HG03025 (cell line): ENCODE measurements around the gene SIT1.
A peak's percentile ranks its signal among the peaks of the same experiment; 100 is the strongest.
"Not testable (repeated sequence)": the region's sequence is repeated elsewhere in the genome, so short reads cannot be mapped to it uniquely, and the experiment has no call there.

Experiments
- ATAC-seq: cut with Tn5 transposase; IDR thresholded peaks from one replicate; pipeline ENCODE4 v1.9.1; 2021; ENCODE audit warnings: mild to moderate bottlenecking, moderate library complexity; ENCODE audit not compliant: unreplicated experiment, low FRiP score

The SIT1 gene

GRCh38 chr9:35661756-35662350 is 11.1 kb upstream of the SIT1 start:
- no peak for ATAC-seq

DNA sequence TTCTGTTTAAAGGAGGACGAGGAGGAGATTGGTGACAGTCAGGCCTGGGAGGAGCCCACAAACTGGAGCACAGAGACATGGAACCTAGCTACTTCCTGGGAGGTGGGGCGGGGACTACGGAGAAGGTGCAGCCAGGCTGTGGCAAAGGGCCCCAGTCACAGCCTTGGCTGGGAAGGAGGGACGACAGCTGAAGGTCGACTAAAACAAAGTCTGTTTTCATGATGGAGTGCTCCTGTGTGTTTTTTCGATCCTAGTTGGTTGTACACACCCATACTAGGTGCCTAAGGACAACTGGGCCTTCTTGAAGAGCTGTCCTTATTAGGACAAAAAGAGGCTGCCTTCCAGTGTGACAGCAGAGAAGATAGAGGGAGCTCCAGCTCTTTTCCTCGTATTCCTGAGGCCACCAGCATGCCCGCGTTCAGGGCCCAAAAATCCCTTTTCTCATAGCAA is 10.3 kb upstream of the SIT1 start:
- no peak for ATAC-seq

DNA sequence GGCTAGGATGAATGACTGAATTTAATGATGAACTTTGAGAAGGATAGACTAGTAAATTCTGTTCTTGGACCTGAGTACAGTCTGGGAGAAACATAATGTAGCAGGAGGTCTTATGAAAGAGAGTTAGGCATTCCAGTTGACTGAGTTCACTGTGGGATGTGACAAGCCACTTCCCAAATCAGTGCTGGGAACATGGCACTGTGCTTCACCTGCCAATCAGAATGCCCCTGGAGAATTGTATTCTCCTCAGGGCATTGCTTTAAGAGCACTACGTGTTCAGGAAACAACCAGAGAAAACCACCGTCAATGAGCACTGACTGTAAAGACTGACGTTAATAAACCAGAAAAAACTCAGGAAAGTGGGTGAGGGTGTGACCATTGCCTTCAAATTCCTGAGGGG is 8.6 kb upstream of the SIT1 start:
- ATAC-seq, result no peak

DNA sequence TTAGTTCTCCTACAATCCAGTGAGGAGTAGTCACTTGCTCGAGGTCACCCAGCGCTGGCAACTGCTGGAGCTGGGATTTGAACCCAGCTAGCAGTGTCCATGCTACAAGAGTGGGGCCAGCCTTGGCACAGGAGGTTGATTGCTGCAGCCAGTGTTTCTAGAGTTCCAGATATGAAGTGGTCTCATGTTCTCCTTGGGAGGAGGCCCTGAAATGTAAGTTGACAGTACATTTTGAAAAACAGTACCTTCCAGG is 8.2 kb upstream of the SIT1 start:
- ATAC-seq, result no peak

- ATAC-seq, result peak; percentile 65
Measured at GRCh38 chr9:35658137-35658967, 7.6 kb upstream of the SIT1 start, which contains the start of gene CCDC107. TSS of gene CCDC107 (plus strand) at chr9:35658292. CDS start at chr9:35658380, 88 bp downstream.

DNA sequence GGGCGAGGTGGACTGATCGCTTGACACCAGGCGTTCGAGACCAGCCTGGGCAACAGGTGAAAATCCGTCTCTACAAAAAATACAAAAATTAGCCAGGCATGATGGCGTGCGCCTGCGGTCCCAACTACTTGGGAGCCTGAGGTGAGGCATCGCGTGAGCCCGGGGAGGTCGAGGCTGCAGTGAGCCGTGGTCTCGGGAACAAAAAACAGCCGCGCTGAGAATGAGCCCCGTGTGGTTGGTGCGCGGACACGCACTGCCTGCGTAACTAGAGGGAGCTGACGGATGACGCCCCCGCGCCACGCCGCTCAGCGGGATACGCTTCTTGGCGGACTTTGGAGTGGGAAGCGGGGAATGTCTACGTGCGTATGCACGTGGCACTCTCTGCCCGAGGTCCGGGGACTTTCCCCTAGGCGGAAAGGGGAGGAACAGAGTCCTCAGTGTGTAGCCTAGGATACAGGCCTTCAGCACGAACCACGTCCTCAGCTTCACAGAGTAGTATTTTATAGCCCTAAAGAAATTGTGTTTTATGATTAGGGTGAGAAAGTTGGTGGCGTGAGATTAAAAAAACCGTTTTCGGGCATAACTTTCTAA is 6.9 kb upstream of the SIT1 start, which contains the start of gene RMRP:
TSS of gene RMRP (minus strand) at position 474 of the 591 bp plus-strand sequence.
- ATAC-seq, result peak; percentile 80

- ATAC-seq, result peak; percentile 4
Measured at GRCh38 chr9:35656831-35657545, 6.3 kb upstream of the SIT1 start.

- ATAC-seq, result no peak
Measured at GRCh38 chr9:35656348-35656747, 5.6 kb upstream of the SIT1 start.

DNA sequence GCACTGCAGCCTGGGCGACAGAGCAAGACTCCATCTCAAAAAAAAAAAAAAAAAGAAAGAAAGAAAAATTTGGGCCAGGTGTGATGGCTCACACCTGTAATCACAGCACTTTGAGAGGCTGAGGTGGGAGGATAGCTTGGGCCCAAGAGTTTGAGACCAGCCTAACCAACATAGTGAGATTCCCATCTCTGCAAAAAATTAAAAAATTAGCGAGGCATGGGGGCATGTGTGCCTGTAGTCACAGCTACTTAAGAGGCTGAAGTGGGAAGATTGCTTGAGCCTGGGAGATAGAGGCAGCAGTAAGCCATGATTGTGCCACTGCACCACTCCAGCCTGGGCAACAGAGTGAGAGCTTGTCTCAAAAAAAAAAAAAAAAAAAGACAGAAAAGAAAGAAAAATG is 2.9 kb upstream of the SIT1 start:
- ATAC-seq, result no peak

DNA sequence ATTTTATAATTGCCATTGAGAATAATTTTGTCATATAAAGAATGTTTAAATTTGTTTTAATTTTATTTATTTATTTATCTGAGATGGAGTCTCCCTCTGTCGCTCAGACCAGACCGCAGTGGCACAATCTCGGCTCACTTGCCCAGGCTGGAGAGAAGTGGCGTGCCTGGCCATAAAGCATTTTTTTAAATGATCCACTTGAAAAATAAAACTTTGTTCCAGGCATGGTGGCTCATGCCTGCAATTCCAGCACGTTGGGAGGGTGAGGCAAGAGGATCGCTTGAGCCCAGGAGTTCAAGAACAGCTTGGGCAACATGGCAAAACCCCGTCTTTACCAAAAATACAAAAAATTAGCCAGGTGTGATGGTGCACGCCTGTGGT is 2.1 kb upstream of the SIT1 start:
- ATAC-seq, result no peak

DNA sequence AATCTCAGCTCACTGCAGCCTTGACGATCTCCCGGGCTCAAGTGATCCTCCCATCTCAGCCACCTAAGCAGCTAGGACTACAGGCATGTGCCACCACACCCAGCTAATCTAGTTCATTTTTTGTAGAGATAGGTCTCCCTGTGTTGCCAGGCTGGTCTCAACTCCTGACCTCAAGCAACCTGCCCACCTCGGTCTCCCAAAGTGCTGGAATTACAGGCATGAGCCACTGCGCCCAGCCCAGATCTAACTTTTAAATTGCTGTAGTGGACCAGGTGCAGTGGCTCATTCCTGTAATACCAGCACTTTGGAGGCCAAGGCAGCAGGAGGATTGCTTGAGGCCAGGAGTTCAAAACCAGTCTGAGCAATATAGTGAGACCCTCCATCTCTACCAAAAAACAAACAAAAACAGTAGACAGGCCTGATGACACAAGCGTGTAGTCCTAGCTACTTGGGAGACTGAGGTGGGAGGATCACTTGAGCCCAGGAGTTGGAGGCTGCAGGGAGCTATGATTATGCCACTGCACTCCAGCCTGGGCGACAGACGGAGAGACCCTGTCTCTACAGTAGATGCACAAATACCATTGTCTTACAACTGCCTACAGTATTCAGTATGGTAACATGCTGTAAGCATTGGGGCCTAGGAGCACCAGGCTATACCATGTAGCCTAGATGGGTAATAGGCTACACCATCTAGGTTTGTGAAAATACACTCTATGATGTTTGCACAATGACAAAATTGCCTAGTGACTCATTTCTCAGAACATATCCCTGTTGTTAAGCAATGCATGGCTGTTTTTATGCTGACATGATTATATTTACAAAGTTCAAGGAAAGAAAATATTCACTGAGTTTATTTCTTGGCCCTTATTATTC is 1.5 kb upstream of the SIT1 start:
- ATAC-seq, result no peak

- ATAC-seq, result no peak
Measured at GRCh38 chr9:35649431-35650340, 1.0 kb downstream of the SIT1 start.

DNA sequence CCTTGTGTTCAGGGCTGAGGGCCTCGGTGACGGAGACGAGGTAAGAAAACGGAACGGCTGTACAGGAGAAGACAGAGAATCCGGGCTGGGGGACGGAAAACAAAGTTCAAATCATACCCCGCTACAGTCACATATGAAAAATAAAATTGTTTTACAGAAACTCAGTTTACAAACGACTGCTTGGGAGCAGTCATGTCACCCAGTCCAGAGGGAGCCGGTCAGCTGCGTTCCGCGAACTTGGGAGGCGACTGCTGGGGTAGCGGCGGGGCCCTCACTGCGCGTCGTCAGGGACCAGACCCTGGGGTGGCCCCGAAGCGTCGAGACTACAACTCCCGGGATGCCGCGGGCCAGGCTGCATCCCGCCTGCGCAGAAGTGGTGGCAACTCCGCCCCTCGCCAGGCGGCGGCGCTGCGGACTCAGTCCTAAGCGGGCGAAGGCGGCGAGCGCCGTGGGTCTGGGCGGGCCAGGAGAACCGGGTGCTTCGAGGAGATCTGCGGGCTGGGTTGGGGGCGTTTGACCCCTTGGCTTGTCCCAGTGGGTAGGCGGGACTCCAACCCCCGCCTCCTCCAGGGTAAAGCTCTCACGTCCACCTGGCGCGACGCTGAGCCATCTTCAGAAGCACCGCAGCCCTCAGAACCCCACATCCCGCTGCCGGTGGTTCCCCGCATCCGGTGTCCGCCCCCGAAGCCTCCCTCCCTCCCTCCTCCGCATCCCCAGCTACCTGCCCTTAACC is 4.0 kb downstream of the SIT1 start:
- ATAC-seq, result peak; percentile 85

- ATAC-seq, result no peak
Measured at GRCh38 chr9:35646153-35646532, 4.6 kb downstream of the SIT1 start.

- not testable (repeated sequence) for ATAC-seq
Measured at GRCh38 chr9:35645736-35646135, 5.0 kb downstream of the SIT1 start.

GRCh38 chr9:35643046-35643445 is 7.7 kb downstream of the SIT1 start:
- ATAC-seq, result no peak

DNA sequence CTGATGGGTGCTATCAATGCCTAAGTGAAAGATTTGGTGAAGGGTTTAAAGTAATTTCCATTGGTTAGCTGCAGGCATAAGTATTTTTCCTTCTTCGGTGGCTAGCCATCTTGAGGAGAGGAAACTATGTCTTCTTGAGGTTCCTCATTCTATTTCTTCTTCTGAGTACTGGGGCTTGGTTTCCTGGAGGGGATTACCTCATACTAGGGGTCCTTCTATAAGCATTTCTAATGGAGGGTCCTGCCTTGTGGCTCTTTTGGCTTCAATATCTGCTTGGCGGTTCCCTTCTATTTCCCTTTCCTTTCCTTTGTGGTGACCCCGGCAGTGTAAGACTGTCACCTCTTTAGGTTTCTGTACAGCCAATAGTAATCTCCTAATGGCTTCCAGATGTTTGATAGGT is 9.3 kb downstream of the SIT1 start:
- ATAC-seq, result not testable (repeated sequence)

- ATAC-seq, result not testable (repeated sequence)
Measured at GRCh38 chr9:35640431-35640830, 10.3 kb downstream of the SIT1 start.

GRCh38 chr9:35639631-35640030 is 11.1 kb downstream of the SIT1 start:
- ATAC-seq, result no peak
